GM10847 (cell line): ENCODE measurements around the gene NRXN3.

ENCODE experiments used
- POLR2A ChIP-seq: IDR thresholded peaks from 2 replicates; pipeline ENCODE4 v1.6.1; 2011; ENCODE audit not compliant: insufficient read length; ENCODE audit errors: extremely low read depth

Gene NRXN3

GRCh38 chr14:79136071-79137044 is 966.2 kb downstream of the NRXN3 start:
- TF ChIP-seq POLR2A = no peak

- no peak for TF ChIP-seq POLR2A
These were observed 966.9 kb downstream of the NRXN3 start for GRCh38 chr14:79137045-79137430.

GRCh38 chr14:79137836-79138235 is 967.7 kb downstream of the NRXN3 start:
- TF ChIP-seq POLR2A = no peak

GRCh38 chr14:79144896-79145295 is 974.7 kb downstream of the NRXN3 start:
- no peak for TF ChIP-seq POLR2A

GRCh38 chr14:79150226-79150625 is 980.1 kb downstream of the NRXN3 start:
- no peak for TF ChIP-seq POLR2A

- no peak for TF ChIP-seq POLR2A
These were observed 987.2 kb downstream of the NRXN3 start for GRCh38 chr14:79157369-79157768.

GRCh38 chr14:79161571-79161970 is 991.4 kb downstream of the NRXN3 start:
- TF ChIP-seq POLR2A = no peak

GRCh38 chr14:79162833-79163232 is 992.7 kb downstream of the NRXN3 start:
- TF ChIP-seq POLR2A = no peak

GRCh38 chr14:79165471-79166090 is 995.4 kb downstream of the NRXN3 start:
- no peak for TF ChIP-seq POLR2A

GRCh38 chr14:79166171-79166570 is 996.0 kb downstream of the NRXN3 start:
- TF ChIP-seq POLR2A = no peak

GRCh38 chr14:79167957-79168356 is 997.8 kb downstream of the NRXN3 start:
- TF ChIP-seq POLR2A = no peak

- no peak for TF ChIP-seq POLR2A
These were observed 1005.5 kb downstream of the NRXN3 start for GRCh38 chr14:79175671-79176070.

GRCh38 chr14:79177106-79177505 is 1006.9 kb downstream of the NRXN3 start:
- TF ChIP-seq POLR2A = no peak

- TF ChIP-seq POLR2A = no peak
These were observed 1008.5 kb downstream of the NRXN3 start for GRCh38 chr14:79178719-79179118.

GRCh38 chr14:79179985-79180384 is 1009.8 kb downstream of the NRXN3 start:
- TF ChIP-seq POLR2A = no peak

GRCh38 chr14:79180656-79181055 is 1010.5 kb downstream of the NRXN3 start:
- no peak for TF ChIP-seq POLR2A
